Measurements from ENCODE around the gene ATF7.

The ATF7 gene

DNA sequence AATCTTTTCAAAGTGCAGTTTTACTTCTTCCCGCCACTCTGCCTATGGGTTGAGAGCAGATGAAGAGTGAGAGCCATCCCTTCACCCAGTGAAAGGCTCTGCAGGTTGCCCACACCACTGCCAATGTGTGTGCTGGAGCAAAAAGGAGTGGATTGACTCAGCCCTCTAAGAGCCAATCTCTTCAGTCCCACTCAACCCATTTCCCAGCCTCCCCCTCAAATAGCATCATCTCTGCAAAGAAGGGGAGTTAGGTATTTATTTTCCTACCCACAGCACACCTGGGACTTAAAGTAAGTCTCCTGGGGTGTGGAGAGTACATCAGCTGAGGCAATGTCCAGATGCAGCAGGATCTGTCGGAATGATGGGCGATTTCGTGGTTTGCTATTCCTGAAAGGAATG lies 142.2 kb downstream of the ATF7 start:
- TF ChIP-seq, protein P1, sequence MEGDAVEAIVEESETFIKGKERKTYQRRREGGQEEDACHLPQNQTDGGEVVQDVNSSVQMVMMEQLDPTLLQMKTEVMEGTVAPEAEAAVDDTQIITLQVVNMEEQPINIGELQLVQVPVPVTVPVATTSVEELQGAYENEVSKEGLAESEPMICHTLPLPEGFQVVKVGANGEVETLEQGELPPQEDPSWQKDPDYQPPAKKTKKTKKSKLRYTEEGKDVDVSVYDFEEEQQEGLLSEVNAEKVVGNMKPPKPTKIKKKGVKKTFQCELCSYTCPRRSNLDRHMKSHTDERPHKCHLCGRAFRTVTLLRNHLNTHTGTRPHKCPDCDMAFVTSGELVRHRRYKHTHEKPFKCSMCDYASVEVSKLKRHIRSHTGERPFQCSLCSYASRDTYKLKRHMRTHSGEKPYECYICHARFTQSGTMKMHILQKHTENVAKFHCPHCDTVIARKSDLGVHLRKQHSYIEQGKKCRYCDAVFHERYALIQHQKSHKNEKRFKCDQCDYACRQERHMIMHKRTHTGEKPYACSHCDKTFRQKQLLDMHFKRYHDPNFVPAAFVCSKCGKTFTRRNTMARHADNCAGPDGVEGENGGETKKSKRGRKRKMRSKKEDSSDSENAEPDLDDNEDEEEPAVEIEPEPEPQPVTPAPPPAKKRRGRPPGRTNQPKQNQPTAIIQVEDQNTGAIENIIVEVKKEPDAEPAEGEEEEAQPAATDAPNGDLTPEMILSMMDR (IDR thresholded peaks at IDR 0.05; ENCODE audit: low read depth, low read length): no peak
- no peak for DNase-seq (ENCODE audit: extremely low read depth, low read depth)

DNA sequence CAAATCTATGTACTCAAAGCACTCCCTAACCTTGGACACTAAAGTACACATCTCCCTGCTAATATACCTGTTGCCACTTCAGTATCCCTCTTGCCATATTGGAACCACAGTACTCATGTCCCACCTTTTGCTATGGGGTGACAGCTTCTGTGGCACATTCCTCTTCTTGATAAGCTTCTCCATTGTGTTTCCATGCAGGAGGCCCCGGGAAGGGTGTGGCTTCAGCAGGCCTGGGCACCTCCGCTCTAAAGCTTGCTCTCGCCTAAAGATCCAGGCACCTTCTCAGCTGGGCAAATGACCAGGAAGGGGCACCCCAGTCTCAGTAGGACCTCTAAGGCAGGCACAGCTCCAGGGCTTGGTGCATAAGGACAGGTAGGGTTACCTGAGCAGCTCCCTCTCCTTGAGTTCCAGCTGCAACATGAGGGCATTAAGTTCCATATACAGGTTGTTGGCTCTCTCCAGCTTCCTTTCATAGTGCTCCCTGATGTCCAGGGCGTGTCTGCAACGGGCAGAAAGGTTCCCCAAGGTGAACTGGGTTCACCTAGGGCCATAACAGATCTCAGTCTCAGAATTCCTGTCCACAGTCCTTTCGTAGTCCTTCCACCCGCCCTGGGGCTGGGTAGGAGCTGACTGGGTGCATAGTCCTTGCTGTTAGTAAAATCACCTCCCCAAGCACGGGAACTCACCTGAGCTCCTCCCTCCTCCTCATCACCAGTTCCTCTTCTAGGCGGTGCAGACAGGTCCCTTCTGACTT lies 142.8 kb downstream of the ATF7 start:
- TF ChIP-seq, protein P1 (IDR thresholded peaks at IDR 0.05; ENCODE audit: low read depth, low read length): no peak
- DNase-seq (ENCODE audit: extremely low read depth, low read depth): no peak

DNA sequence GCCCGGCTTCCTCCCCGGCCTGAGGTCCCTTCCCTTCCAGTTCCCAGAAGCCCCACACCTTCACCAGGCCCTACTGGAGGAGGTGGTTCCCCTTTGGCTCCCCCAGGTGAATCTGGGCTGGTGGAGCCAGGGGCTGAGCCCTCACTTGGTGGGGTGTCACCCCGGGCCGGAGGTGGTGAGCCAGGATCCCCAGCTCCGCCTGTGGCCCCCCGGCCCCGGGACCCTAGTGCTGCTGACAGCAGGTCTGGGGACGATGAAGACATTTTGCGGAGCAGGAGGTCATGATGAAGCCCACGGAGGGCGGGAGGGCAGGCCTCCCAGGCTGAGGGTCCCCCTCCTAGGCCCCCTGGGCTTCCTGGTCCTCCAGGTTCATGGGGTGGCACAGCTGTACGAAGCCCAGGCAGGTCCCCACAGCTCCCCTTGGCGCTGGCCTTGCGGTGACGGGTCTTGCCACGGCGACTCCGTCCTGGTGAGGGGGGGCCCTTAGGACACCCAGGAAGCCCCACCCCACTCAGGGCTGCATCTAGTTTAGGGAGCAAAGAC lies 143.5 kb downstream of the ATF7 start:
- no peak for DNase-seq (ENCODE audit: extremely low read depth, low read depth)
- TF ChIP-seq, protein P1 (IDR thresholded peaks at IDR 0.05; ENCODE audit: low read depth, low read length): no peak

DNA sequence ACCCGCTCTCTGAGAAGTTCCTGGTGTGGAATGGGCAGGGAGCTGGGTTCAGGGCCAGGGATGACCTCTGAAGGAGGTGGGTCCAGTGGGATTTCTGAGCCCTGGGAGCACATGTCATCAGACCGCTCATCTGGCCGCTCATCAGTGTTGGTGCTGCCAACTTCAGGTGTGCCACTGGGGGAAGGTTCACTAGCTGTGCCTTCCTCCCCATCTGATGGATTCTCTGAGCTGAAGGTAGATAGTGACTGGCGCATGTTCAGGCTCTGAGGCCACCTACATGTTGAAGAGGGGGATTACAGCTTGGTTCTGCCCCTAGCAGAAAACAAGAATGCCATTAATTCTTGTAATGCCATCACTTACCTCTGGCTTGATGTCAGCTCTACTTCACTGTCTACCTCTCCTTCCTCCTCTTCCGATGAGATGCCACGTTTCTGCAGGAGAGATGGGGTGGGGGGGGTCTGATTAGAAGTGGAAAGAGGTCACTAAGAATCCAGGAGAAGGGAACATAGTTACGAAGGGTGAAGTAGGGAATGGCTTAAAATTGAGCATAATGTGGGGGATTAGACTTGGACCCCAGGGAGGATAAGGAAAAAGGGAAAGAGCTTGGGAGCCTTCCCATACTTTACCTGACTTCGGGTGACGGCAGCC lies 144.1 kb downstream of the ATF7 start:
- TF ChIP-seq, protein P1 (IDR thresholded peaks at IDR 0.05; ENCODE audit: low read depth, low read length): no peak; the same call in 1 of the 2 replicates
- DNase-seq (ENCODE audit: extremely low read depth, low read depth): no peak

DNA sequence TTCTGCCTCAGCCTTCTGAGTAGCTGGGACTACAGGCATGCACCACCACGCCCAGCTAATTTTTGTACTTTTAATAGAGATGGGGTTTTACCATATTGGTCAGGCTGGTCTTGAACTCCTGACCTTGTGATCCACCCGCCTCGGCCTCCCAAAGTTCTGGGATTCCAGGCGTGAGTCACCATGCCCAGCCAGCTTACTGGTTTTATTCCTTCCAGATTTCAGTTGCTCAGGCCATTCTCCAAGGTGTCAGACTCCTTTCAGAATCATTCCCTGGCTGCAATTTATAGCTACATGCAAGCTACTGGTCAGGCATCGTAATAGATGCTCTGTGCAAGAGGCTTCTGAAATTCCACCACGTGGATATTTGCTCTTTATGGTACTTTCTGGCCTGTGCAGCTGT lies 144.7 kb downstream of the ATF7 start:
- DNase-seq (ENCODE audit: extremely low read depth, low read depth): peak; percentile 54

DNA sequence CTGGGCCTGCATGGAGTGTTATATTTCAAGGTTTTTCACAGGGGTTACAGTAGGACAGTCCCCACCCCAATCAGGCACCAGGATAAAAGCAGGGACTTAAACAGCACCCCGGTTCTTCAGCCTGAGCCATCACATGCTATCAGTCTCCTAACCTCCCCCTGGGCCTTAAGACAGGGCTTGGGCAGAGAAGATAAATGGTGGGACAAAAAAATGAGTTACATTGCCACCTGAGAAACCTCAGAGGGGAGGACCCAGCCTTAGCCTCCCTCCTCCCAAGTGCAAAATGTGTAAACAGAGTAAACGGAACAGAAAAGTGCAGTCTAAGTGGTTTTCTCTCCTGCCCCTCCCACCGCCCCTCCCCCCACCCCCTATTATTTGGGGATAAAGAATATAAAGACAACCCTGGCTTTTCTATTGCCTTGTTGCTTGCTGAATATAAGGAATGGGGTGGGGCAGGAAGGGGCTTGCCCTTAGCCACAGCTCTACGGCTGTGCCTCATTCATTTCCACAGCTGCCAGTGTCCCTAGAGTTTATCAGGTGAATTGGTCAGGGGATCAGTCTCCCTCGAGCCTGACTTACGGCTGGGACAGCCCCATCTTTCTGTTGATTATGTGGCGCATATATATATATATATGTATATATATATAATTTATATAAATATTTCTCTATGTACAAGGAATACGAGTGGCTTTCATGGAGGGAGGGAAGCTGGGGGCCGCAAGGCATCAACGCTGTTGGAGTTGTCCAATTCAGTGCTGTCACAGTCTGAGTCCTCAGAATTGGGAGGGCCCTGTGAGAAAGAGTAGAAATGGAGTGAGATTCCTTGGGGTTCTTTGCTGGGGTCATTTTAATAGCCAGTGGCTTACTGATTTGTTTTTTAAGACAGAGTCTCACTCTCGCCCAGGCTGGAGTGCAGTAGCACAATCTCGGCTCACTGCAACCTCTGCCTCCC lies 145.4 kb downstream of the ATF7 start:
- no peak for DNase-seq (ENCODE audit: extremely low read depth, low read depth)
- TF ChIP-seq, protein P1 (IDR thresholded peaks at IDR 0.05; ENCODE audit: low read depth, low read length): no peak

DNA sequence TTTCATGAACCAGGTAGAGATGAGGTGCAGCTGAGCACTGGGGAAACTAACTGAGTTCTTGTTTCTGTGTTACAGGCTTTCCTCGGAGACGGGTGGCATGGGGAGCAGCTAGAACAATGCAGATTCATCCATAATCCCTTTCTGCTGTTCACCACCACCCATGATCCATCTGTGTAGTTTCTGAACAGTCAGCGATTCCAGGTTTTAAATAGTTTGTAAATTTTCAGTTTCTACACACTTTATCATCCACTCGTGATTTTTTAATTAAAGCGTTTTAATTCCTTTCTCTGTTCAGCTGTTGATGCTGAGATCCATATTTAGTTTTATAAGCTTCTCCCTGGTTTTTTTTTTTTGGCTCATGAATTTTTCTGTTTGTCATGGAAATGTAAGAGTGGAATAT lies 146.9 kb downstream of the ATF7 start:
- no peak for DNase-seq (ENCODE audit: extremely low read depth, low read depth)
- TF ChIP-seq, protein P1 (IDR thresholded peaks at IDR 0.05; ENCODE audit: low read depth, low read length): no peak

Measured in AG09319 (cell line).